ENCODE results near the gene PHACTR3.

The PHACTR3 gene

DNA sequence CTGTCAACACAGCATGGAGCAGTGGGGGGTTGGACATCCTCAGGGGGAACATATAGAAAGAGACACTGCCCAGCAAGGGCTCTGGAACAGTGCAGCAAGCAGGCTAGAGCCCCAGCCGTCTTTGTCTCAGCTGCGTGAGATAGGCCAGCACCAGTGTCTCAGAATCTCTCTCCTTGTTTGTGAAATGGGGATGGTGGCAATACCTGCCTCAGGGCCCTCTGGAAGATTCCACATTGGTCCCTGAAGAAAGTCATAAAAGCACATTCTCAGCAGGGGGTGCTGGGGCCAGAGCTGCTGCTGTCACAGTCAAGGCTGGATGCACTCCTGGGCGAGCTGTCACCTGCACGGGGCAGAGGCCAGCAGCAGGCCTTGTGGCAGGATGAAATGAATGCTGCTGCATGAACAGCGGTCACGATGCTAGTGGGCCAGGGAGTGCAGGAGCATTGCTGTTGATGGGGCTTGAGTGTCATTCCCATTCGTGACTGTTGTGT, 207.4 kb downstream of the PHACTR3 start:
- no peak for DNase-seq (ENCODE audit: low read depth in 3 of 3, low spot score in 1 of 3)

DNA sequence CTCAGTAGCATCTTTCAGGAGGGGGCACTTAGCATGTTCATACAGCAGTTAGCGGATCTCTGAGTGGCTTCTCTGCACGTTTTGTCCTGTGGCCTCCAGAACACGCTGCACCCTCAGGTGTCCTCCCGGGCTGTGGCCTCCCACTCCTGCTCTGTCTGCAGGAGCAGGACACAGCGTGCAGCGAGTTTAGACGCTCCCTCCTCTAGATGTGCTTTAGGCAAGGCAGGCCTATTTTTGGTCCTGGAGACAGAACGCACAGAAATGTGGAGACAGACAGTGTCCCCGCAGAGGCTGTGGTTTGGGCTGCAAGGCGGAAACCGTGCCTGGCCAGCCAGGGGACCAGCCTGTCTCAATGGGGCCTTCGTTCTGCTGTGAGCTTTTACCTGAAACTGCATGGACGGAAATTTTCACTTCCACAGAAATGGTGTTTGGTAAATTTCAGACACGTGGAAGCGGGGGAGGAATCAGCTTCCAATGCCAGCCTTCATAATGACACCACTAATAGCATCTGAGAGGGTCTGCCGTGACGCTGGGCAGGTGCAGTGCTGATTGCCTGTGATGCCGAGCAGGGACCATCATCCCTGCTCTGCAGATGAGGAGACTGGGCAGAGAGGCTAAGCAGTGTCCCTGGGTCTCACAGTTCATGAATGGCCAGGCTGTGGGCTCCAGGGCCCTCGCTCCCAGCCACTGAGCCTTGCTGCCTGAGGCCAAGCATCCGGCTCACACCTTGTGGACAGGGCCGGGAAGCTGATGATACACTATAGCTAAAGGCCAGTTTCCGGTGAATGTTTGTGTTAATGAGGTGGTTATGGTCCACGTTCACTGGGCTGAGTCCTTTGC, 208.2 kb downstream of the PHACTR3 start:
- DNase-seq (ENCODE audit: low read depth in 3 of 3, low spot score in 1 of 3), result no peak

DNA sequence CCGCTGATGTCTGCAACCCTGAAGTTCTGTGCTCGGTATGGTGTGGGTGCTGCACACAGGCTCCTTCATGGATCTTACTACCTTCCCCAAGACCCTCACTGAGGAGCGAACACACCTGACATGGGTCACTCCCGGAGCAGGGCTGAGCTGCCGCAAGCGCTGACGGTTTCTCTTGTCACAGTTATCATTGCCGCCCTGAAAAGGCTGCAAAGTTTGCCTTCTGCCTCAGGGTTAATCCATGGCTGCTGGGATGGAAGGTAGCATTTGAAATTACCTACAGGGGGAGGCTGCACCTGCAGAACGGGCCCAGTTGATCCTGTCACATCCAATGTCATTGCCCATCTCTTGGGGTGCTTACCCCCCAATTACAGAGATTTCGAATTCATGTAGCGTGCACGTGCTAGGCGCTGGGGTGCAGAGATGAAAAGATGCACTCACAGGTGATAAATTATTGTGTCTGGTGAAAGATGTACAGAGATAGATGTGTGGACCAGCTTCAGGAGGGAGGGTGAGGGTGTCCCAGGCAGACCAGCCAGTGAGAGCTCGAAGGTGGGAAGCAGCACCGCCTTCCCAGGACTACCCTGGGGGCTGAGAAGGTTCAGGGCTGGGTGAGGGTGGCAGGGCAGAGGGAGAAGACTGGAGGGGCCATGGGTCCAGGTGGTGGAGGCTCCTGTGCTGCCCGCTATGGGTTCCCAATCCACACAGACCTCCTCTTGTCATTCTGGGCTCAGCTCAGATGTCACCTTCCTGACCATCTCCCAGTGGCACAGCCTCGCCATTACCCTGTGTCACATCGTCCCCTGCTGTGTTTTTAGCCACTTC, 209.0 kb downstream of the PHACTR3 start:
- no peak for DNase-seq (ENCODE audit: low read depth in 3 of 3, low spot score in 1 of 3)

DNA sequence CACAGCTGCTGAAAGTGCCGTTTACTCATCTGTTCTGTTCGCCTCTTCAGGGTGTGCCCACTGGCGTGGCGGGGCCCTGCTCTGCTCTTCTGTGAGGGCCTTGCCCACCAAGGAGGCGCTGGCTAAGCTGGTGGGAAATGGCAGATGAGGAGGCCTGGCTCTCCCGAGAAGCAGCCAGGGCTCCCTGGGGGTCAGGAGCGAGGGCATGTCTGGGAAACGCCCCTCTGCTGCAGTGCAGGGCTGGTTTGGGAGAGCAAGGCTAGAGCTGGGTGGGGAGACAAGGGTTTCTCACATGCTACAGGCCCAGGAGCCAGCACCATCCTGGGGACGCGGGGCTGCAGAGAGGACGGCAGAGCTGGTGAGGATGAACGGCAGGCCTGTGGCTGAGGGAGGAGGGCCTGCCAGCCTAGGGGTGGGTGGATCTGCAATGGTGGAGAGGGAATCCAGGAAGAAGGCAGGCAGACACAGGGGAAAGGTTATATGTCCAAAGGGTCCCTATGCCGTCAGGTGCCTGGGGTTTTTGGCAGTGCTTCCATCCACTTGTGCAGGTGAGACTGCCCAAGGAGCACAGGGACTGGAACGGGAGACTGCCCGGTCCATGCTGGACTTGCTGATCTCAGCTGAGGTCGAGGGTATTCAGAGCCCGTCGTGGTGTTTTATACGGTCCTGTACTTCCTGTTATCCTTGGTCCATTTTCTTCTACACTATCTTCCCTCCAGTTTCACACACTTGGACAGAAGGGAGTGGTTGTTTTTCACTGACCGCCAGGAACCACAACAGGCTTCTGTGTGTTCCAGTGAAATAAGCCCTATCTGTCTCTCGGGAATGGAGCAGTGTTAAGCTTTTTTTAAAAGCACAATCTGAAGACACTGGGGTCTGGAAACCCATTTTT, 209.9 kb downstream of the PHACTR3 start:
- no peak for DNase-seq (ENCODE audit: low read depth in 3 of 3, low spot score in 1 of 3)

- DNase-seq (ENCODE audit: low read depth in 3 of 3, low spot score in 1 of 3), result no peak
Observed at GRCh38 chr20:59814840-59815340, 210.6 kb downstream of the PHACTR3 start.

DNA sequence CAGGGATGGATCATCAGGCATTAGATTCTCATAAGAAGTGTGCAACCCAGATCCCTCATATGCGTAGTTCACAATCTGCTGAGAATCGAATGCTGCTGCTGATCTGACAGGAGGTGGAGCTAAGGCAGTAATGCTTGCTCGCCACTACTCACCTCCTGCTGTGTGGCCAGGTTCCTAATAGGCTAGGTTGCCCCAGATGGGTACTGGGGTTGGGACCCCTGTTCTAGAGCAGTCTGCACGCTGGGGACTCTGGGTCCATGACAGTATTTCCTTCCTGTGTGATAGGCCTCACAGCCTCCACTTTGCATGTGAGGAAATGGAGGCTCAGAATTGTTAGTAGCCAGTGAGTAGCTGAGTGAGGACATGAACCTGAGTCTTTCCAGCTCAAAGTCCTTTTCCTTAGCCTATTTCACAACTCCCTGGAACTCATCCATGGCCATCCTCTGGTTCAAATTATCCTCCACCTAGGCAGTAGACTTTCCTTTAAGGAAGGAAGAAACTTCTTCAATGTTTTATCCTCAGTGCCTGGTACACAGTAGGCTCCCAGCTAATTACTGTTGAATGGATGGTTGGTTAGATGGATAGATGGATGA, 211.9 kb downstream of the PHACTR3 start:
- no peak for DNase-seq (ENCODE audit: low read depth in 3 of 3, low spot score in 1 of 3)

- no peak for DNase-seq (ENCODE audit: low read depth in 3 of 3, low spot score in 1 of 3)
Observed at GRCh38 chr20:59817406-59817805, 213.1 kb downstream of the PHACTR3 start.

GRCh38 chr20:59817846-59818615, 213.7 kb downstream of the PHACTR3 start:
- DNase-seq (ENCODE audit: low read depth in 3 of 3, low spot score in 1 of 3), result no peak

DNA sequence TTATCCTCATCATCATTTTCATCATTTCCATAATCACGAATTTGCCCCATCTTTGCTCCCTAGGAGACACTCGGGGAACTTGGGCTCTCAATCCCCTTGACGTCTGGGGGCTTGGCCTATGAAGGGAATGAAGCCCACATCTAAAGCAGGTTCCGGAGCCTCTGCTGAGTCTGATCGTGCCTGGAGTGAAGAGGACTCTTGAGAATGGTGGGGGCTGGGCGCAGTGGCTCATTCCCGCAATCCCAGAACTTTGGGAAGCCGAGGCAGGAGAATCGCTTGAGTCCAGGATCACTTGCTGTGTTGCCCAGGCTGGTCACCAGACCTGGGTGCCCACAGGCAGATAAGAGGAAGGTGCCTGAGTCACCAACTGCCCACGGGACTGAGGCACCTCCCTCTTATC, 214.6 kb downstream of the PHACTR3 start:
- no peak for DNase-seq (ENCODE audit: low read depth in 3 of 3, low spot score in 1 of 3)

GRCh38 chr20:59819496-59820203, 215.3 kb downstream of the PHACTR3 start:
- no peak for DNase-seq (ENCODE audit: low read depth in 3 of 3, low spot score in 1 of 3)

DNA sequence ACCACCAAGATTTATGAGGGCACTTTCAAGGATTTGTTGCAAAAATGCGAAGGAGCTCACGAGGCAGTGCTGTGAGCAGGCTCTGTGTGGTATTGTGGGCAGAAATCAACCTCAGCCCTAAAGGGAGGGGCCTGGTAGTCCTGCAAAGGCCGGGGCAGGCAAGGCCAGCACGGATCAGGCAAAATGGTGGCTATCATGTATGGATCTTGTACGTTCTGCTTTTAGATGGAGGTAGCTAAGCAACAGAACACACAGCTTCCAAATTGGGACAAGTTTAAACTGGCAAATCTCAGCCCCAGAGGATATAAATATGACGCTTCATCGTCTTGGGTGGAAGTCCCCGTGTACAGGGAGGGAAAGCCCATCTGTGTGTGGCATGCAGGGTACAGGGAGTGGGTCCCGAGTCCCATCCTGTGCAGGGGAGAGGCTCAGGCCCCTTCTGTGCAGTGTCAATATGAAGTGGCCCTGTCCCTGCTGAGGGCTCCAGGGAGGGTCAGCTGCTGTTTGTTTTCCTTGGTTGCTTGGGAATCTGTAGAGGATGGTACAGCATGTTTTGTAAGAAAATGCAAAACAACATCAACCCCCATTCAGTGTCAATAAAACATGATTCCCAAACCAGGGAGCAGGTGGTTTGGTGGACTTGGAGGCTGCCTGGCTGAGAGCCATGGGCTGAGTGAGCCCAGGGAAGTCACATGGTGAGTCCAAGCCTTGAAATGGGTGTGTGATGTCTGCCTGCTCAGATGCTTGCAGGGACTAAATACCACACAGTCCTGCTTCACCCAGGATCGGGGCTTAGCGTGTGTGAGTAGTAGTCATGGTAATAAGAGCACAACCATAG, 216.1 kb downstream of the PHACTR3 start:
- no peak for DNase-seq (ENCODE audit: low read depth in 3 of 3, low spot score in 1 of 3)

DNA sequence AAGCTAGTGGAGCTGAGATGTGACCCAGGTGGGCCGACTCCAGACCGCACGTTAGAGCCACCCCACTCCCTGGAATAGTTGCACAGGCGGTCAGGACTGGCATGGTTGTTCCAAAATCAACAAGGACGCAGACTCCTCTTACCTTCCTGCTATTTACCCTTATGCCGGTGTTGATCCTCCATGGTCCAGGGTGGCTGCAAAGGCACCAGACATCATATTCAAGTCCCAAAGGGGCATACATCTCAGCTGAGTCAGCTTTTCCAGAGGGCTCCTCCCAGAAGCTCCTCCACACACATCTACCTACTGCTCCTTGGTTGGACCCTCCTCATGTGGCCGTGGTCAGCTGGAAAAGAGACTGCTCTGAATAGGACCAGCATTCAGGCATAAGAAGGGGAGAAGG, 216.9 kb downstream of the PHACTR3 start:
- DNase-seq (ENCODE audit: low read depth in 3 of 3, low spot score in 1 of 3), result no peak

- DNase-seq (ENCODE audit: low read depth in 3 of 3, low spot score in 1 of 3), result no peak
Observed at GRCh38 chr20:59821788-59822187, 217.4 kb downstream of the PHACTR3 start.

GRCh38 chr20:59822291-59823029, 218.1 kb downstream of the PHACTR3 start:
- no peak for DNase-seq (ENCODE audit: low read depth in 3 of 3, low spot score in 1 of 3)

DNA sequence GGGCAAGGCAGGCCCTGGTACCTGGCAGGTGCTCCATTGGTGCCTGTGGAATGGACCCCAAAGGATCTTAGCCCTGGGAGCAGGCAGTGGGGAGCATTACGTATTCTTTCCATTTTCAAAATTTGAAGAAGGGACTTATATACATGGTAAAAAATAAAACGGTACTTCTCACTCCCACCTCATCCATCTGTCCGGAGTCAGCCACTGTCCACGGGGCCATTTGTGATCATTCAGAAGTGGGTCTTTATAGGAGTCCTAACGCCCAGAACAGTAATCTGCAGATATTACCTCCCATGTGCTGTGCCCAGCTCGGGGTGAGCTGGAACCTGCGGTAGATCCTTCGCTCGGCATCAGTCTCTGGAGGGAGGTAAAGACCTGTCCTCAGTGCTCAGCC, 218.7 kb downstream of the PHACTR3 start:
- DNase-seq (ENCODE audit: low read depth in 3 of 3, low spot score in 1 of 3), result no peak

DNA sequence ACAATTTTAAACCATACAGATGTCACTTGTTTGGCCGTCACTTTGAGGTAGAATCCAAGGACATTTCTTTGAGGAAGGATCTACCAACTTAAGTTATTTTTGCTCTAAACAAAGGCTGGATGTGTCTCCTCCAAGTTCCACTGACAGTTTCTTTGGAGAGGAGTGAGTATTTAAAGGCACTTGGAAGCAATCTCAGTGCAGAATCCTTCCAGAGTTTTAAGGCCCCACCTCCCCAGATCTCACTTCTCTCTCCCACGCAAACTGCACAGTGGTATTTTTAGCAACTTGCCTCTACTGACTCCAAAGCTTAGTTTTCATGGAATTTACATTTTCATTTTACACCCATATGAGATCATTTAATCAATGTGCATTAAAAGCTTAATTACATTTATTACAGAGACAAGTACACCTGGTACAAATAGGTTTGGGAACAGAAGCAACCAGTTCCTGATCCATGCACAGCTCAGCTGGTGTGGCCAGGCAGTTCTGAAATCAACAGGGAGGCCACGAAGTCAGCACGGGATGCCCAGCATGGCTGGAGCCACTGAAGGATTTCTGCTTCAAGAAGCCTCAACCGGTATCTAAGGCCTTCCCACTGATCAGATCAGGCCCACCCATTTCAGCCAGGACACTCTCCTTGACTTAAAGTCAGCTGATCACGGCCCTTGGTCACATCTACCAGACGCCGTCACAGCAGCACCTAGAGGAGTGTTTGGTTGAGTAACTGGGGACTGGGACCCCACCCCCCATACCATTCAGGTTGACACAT, 219.3 kb downstream of the PHACTR3 start:
- DNase-seq (ENCODE audit: low read depth in 3 of 3, low spot score in 1 of 3), result no peak
